GM10266 (cell line): Measurements from ENCODE around the gene VPS72.
"Not testable (repeated sequence)": the region's sequence is repeated elsewhere in the genome, so short reads cannot be mapped to it uniquely, and the experiment has no call there.

Experiments
- DNase-seq: peaks from one replicate; pipeline ENCODE4 v3.0.0; 2012; ENCODE audit errors: extremely low spot score
- CTCF ChIP-seq: IDR thresholded peaks from 2 replicates; pipeline ENCODE4 v1.5.1; 2012; ENCODE audit warnings: mild to moderate bottlenecking, low read depth; ENCODE audit not compliant: control insufficient read depth, insufficient read depth; ENCODE audit errors: missing control alignments

The VPS72 gene

GRCh38 chr1:151211972-151212705 is 22.1 kb upstream of the VPS72 start:
- no peak for DNase-seq
- TF ChIP-seq CTCF: no peak

- no peak for TF ChIP-seq CTCF
- no peak for DNase-seq
Measured at GRCh38 chr1:151210830-151211229, 20.8 kb upstream of the VPS72 start.

DNA sequence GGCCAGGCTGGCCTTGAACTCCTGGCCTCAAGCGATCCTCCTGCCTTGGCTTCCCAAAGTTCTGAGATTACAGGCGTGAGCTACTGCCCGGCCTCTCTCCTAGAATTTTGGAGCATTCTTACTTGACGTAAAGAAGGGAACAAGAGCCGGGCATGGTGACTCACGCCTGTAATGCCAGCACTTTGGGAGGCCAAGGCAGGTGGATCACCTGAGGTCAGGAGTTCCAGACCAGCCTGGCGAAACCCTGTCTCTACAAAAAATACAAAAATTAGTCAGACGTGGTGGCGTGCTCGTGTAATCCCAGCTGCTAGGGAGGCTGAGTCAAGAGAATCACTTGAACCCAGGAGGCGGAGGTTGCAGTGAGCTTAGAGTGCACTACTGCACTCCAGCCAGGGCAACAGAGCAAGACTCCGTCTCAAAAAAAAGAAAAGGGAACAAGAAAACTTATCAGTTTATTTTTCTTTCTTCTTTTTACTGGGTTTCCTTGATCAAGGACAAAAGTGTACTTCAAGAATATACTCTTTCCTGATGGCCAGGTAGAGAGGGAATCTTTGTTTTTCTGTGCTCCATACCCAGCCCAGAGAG is 15.5 kb upstream of the VPS72 start:
- not testable (repeated sequence) for DNase-seq

DNA sequence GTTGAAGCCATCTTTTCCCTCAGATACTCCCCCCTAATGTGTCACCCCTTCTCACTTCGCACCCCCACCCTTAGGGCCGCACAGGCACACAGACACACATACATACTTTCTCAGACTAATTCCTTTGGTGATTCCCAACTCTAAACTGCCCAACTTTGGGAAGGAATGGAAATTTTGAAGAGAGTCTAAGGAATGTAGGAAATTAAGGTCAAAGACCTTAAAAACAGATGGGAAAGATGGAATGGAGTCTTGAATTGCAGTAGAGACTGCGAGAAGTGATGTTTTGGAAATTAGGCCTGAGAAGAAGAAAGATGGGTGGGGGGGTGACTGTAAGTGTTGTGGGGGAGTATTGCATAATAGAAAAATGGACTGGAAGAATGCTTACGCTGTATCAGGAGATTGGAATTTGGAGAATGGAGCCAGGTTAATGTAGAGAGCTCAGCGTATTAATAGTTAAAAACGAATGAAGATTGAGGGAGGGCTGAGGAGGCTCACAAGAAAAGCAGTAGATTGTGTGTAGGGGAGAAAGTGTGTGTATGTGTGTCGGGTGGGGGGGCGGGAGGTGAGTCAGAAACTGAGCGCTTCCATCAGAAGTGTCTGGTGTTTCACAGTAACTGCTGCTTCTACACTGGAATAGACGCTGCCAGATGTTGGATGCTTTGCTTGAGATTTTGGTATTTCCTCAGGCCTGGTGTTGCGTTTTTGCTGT is 10.0 kb upstream of the VPS72 start:
- TF ChIP-seq CTCF: no peak
- no peak for DNase-seq

DNA sequence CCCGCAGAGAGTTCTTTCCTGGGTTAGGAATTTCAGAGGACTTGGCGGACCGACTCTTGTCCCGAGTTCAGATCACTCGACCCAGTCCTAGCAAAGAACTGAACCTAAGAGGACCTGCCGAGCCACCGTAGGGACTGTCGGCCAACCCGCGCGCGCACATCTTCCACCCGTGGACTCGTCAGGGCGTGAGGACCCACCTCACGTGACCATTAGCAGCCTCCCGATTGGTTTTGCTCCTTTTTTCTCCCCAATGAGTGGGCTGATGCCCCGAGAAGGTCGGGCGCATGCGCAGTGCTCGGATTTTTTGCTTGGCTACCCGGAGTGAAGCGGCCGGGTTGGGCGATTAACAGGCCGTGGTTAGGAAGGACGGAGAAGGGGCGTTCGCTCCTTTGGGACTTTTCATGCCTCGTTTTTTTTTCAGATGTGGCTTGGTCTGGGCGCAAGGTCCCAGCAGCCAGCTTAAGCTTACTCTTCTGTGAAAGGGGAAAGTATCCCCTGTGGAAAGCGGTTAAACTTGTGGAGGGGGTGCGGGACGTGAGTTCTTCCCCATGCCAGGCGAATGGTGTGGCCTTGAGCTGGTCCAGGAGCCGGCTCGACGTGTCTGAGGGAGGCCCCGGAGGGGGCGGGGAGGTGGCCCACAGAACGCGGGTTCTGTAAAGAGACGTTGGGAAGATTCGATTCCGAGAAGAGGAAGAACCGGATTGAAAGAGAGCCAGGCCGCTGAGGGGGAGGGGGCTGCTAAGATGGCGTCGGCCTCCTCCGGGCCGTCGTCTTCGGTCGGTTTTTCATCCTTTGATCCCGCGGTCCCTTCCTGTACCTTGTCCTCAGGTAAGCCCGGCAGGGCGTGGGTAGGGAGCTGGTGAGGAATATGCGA is 8.5 kb upstream of the VPS72 start, which contains the start of gene PIP5K1A:
Gene PIP5K1A, plus strand, starts transcription at position 299 of the 874 bp plus-strand sequence. Its CDS starts 445 bp downstream, at position 744.
- no peak for TF ChIP-seq CTCF
- peak; percentile 95 for DNase-seq

DNA sequence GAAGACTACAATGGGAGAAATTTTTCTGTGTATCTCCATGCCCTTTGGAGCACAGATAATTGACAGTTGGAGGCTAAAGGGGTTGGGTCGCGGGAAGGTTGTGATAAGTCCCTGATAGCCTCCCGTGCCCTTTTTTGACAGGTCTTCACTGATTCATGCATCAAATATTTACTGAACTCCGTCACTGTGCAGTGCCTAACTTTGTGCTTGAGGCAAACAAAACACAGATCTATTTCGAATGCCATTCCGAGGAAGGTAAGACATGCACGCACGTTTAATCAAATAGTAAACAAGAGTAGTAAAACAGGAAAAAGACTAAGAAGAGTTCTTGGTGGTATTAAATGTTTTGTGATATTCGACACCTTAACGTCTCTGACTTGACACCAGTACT is 7.9 kb upstream of the VPS72 start:
- TF ChIP-seq CTCF: no peak
- no peak for DNase-seq

DNA sequence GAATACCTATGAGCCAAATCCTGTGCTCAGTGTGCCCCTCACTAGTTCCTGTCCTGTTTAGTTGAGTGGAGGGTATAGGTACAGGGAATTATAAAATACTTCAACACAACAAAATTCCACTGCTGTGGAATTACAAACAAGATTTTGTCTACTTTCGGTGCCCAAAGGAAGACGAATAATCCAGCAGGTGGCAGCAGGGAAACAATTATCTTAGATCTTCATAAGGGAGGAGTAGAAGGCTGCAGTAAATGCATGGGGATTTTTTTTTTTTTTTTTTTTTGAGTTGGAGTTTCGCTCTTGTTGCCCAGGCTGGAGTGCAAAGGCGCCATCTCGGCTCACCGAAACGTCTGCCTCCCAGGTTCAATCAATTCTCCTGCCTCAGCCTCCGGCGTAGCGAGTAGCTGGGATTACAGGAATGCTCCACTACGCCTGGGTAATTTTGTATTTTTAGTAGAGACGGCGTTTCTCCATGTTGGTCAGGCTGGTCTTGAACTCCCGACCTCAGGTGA is 6.3 kb upstream of the VPS72 start:
- peak; percentile 59 for TF ChIP-seq CTCF
- peak; percentile 51 for DNase-seq

DNA sequence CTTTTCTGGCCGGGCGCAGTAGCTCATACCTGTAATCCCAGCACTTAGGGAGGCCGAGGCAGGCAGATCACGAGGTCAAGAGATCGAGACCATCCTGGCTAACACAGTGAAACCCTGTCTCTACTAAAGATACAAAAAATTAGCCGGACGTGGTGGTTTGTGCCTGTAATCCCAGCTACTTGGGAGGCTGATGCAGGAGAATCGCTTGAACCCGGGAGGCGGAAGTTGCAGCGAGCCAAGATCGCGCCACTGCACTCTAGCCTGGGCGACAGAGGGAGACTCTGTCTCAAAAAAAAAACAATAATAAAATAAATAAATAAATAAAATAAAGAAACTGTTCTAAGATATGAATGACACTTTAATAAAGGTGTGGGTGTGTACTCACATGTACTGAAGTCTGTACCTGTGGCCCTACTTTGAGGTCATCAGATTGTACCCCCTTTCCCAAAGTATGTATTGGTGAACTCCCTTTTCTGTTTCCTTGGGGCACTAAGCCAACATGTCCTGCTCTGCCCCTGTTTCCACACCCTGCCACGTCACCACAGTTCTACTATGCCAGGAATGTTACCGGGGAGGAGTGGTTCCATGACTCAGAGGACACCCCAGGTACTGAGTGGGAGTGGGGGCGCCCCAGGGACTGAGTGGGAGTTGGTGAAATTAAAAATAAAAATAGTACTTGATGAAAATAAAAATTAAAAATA is 5.0 kb upstream of the VPS72 start:
- DNase-seq: not testable (repeated sequence)
